Uterus (tissue), 4 donors: Measurements from ENCODE around the gene RAC2. TPM values are rescaled to one million over a fixed set of nuclear protein-coding genes. Genes with fewer than 3 reads are reported as not detected.

Experiments used
- DNase-seq, 2 donors: peaks; one replicate each; pipeline ENCODE4 v3.0.0-alpha.2; 2019 to 2020
- H3K27ac ChIP-seq, 2 donors: fragments of 200-600 bp; sonication (generic); 1 replicate in 1 of 2; 2 replicates in 1 of 2; pipeline ENCODE4 v1.5.1; 2016 to 2018
- H3K27me3 ChIP-seq, 2 donors: fragments of 200-600 bp; sonication (generic); one replicate each; pipeline ENCODE4 v1.5.1; 2018 to 2019; ENCODE audit warnings: control low read depth in 1 of 2
- H3K36me3 ChIP-seq, 2 donors: fragments of 200-600 bp; sonication (generic); one replicate each; pipeline ENCODE4 v1.5.1; 2019; ENCODE audit warnings: control low read depth in 1 of 2
- H3K4me1 ChIP-seq, 2 donors: fragments of 200-600 bp; sonication (generic); one replicate each; pipeline ENCODE4 v1.5.1; 2018 to 2019; ENCODE audit warnings: control low read depth in 1 of 2
- H3K4me3 ChIP-seq, 2 donors: fragments of 200-600 bp; sonication (generic); 1 replicate in 1 of 2; 2 replicates in 1 of 2; pipeline ENCODE4 v1.5.1; 2018 to 2019; ENCODE audit warnings: mild to moderate bottlenecking in 1 of 2
- H3K9me3 ChIP-seq, 2 donors: fragments of 200-600 bp; sonication (generic); one replicate each; pipeline ENCODE4 v1.5.1; 2019; ENCODE audit warnings: control low read depth in 1 of 2
- CTCF ChIP-seq, 4 experiments: fragments of 200-600 bp in 2 of 4; fragments of 450-650 bp in 2 of 4; sonication (generic) in 2 of 4; IDR thresholded peaks; one replicate each; pipeline ENCODE4 v1.5.1; 2016 to 2019; ENCODE audit warnings: antibody characterized with exemption in 4 of 4, mild to moderate bottlenecking in 2 of 4, moderate library complexity in 1 of 4
- POLR2A ChIP-seq, 2 donors: fragments of 450-650 bp; IDR thresholded peaks; one replicate each; pipeline ENCODE4 v1.6.1; 2016; ENCODE audit warnings: antibody characterized with exemption in 2 of 2, mild to moderate bottlenecking in 1 of 2, moderate library complexity in 1 of 2
- intact Hi-C: fragments of 100-400 bp; cut with DNase I; formaldehyde crosslinking; loops from one replicate; pipeline ENCODE4 v1.15.1; 2023; ENCODE audit warnings: low total_unique reads
- total RNA-seq, 4 donors: library from RNA; depleted of rRNA in 3 of 4; stranded (reverse); fragments of >200 nt in 3 of 4; gene quantifications; one replicate each; pipeline versions ENCODE4 v1.1.0 to v1.2.4, GENCODE V29; 2014 to 2023
- donor health status: DM: yes; HTN: yes; CAD: no.

RAC2 gene
- total RNA-seq, 4 donors from 2014 or later, result 2.4 to 6.7 (median 4.5) TPM

GRCh38 chr22:37199760-37200108 lies 44.3 kb downstream of the RAC2 start:
- DNase-seq, result no peak
- Histone ChIP-seq H3K27ac (peak overlapping the region; percentile 85 to 96), H3K4me1 (peaks cover 20% of the 10 kb centered on the region in 2 donors), H3K27me3 (no peaks in the 10 kb centered on the region), H3K4me3 (peak overlapping the region; percentile 13 to 28), H3K9me3 (no peaks in the 10 kb centered on the region), H3K36me3 (no peaks in the 10 kb centered on the region)
- intact Hi-C loops, result loop anchor here (5.0 kb wide), 1 partner anchor 32 kb away; no protein-coding TSS in a partner anchor
- TF ChIP-seq CTCF (IDR thresholded peaks at IDR 0.05), result no peak

GRCh38 chr22:37199103-37199759 lies 44.8 kb downstream of the RAC2 start:
- peak; percentile 98 to 100 for DNase-seq
- Histone ChIP-seq H3K27ac (peak overlapping the region; percentile 96 to 97), H3K4me3 (peak overlapping the region; percentile 64 to 69), H3K4me1 (peaks cover 20% of the 10 kb centered on the region in 2 donors), H3K36me3 (no peaks in the 10 kb centered on the region), H3K27me3 (no peaks in the 10 kb centered on the region), H3K9me3 (no peaks in the 10 kb centered on the region)
- intact Hi-C loops, result no loop called here
- TF ChIP-seq POLR2A (IDR thresholded peaks at IDR 0.05) (peak; percentile 99), CTCF (IDR thresholded peaks at IDR 0.05) (peak; percentile 90 to 100 (median 98))

GRCh38 chr22:37198258-37199102 lies 45.6 kb downstream of the RAC2 start:
- intact Hi-C loops, result no loop called here
- peak; percentile 69 to 95 (median 82) for TF ChIP-seq CTCF (IDR thresholded peaks at IDR 0.05)
- no peak for TF ChIP-seq POLR2A (IDR thresholded peaks at IDR 0.05)
- peak; percentile 84 to 89 for DNase-seq

GRCh38 chr22:37197451-37198257 lies 46.4 kb downstream of the RAC2 start:
- no peaks in the 10 kb centered on the region for H3K36me3 ChIP-seq
- intact Hi-C loops, result no loop called here
- H3K4me3 ChIP-seq, result no peak overlapping the region
- H3K27me3 ChIP-seq, result no peaks in the 10 kb centered on the region
- peak; percentile 74 to 86 for DNase-seq
- TF ChIP-seq POLR2A (IDR thresholded peaks at IDR 0.05), result no peak
- no peak for TF ChIP-seq CTCF (IDR thresholded peaks at IDR 0.05)
- no peaks in the 10 kb centered on the region for H3K9me3 ChIP-seq
- H3K4me1 ChIP-seq, result peaks cover 25 to 30% of the 10 kb centered on the region in 2 donors
- H3K27ac ChIP-seq, result peak overlapping the region; percentile 96 to 97

More at GRCh38 chr22:37198258-37199102, 45.6 kb downstream of the RAC2 start:
- peaks cover 20 to 24% of the 10 kb centered on the region in 2 donors for H3K4me1 ChIP-seq
- H3K36me3 ChIP-seq, result no peaks in the 10 kb centered on the region
- peak overlapping the region; percentile 64 to 69 for H3K4me3 ChIP-seq
- no peaks in the 10 kb centered on the region for H3K9me3 ChIP-seq
- no peaks in the 10 kb centered on the region for H3K27me3 ChIP-seq
- H3K27ac ChIP-seq, result peak overlapping the region; percentile 96 to 97
